ENCODE data around the gene TAF3.
A peak's percentile ranks its signal among the peaks of the same experiment; 100 is the strongest.

The TAF3 gene

DNA sequence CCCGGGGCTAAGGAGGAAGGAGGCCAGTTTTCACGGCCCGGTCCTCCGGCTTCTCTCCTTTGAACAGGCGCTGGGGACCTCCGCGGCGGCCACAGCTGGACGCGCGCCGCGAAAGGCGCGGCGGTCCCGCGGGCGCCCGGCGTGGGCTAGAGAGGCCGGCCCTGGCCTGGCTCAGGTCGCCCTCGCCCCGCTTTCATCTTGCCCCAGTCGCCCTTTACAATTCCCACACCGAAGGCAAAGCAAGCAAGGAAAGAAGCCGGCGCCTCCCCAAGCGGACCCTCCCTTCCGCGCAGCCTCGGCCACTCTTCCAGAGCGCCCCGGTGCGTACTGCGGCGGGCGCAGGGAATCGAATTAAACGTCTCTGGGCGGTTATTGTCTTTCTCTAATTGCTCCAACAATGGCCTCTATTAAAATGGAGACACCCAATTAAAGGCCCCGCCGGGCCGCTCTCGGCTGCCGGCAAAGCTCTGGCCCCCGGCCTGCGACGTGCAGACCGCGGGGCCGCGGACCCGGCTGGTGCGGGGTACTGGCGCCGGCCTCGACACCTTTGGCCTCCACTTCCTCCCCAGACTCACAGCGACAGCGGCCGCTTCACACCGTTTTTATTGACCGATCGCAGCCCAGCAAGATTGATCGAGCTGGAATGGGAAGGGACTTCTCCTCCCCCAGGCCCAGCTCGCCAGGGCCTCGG lies 231.7 kb downstream of the TAF3 start:
- DNase-seq: no peak

GRCh38 chr10:8050556-8051108 lies 232.3 kb downstream of the TAF3 start:
- no peak for DNase-seq

DNA sequence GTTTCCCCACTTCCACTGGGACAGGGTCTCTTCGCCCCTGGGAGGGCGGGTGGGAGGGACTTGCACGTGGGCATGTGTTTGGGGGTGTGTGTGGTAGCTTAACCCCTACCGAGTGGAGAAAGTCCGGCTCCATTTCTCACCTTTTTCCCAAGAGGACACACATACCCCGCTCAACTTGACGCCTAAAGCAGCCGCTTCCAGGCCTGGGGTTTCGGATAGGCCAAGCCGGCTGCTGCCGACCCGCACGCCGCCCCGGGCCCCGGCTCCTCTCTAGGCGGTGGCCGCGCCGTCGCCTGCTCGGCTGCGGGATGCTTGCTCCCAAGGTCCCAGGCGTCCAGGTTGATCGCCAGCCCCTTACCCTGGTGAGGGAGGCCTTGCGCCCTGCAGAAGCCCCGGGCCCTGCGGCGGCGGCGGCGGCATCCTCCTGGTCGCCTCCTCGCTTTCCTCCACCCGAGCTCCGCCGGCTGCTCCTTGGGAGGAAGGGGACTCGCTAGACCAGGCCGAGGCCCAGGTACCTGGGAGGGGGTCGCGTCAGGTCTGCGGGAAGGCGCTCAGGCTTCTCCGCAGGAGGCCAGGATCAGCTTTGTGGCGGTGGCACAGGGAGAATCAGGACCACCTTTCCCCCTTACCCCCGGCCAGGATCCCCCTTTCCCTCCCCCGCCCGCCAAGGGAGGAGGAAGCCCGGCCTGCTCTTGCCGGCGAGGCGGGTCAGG lies 233.0 kb downstream of the TAF3 start:
- no peak for DNase-seq

DNA sequence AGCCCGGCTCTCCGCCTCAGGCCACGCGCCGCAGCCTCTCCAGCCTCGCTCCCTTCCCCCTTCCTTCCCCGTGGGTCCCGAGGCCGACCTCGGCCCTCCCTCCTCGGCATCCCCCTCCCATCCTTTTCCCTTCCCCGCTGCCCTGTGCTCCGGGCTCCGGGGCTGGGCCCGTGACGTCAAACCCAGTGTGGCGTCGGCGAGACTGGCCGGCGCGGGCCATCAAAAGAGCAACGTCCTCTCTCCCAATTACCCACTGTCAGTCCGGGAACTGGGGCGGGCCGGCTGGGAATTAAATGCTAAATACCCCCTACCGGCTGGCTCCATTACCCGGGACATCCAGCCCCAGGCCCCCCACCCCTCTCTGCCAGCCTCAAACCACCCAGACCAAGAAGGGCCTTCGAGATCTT lies 233.5 kb downstream of the TAF3 start:
- DNase-seq: no peak

GRCh38 chr10:8052341-8052955 lies 234.1 kb downstream of the TAF3 start:
- DNase-seq: no peak

- no peak for DNase-seq
Measured at GRCh38 chr10:8052956-8053445, 234.7 kb downstream of the TAF3 start.

DNA sequence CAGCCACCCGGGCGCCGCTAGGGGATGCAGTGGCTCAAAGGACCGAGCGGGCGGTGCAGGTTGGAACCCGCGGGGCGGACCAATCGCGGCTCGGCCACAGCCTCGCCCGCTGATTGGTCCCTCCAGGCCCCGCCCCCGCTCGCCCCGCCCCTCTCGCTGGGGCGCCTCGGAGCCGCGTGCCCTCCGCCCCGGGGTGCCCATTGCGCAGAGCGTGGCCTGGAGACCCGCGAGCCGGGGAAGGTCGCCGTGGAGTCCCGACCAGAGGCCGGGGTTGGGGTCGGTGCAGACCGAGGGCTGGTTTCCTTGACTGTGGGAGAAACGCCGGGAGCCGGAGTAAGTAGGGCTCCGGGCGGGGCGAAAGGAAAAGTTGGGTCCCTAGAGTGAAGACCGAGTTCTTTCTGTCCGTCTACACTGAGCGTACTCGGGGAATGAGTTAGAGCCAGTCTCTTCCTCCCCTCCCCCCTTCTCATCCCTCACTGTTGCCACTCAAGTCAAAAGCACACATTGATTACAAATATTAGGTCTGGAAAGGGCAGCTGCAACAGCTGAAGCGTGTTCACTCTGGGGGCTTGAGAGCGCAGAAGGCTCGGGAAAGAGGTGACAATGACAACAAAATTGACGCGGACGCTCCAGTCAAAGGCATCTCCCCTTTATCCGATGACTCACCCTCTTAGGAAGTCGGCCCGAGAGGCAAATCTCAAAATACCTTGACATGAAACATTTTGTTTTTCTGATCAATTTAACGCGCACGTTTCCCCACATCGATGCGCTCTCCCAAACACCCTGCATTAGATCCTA lies 235.3 kb downstream of the TAF3 start:
- peak; percentile 75 for DNase-seq

GRCh38 chr10:8054244-8054493 lies 235.9 kb downstream of the TAF3 start:
- DNase-seq: peak; percentile 18

GRCh38 chr10:8054494-8055407 lies 236.4 kb downstream of the TAF3 start, which contains the start of gene GATA3:
Gene GATA3, plus strand, starts transcription at chr10:8054688. Its CDS starts 968 bp downstream, at chr10:8055656.
- DNase-seq: peak; percentile 50

GRCh38 chr10:8055420-8056349 lies 237.4 kb downstream of the TAF3 start:
- DNase-seq: no peak

GRCh38 chr10:8056378-8056777 lies 238.1 kb downstream of the TAF3 start:
- no peak for DNase-seq

- no peak for DNase-seq
Measured at GRCh38 chr10:8056871-8057331, 238.6 kb downstream of the TAF3 start.

GRCh38 chr10:8057636-8058273 lies 239.4 kb downstream of the TAF3 start:
- DNase-seq: no peak

DNA sequence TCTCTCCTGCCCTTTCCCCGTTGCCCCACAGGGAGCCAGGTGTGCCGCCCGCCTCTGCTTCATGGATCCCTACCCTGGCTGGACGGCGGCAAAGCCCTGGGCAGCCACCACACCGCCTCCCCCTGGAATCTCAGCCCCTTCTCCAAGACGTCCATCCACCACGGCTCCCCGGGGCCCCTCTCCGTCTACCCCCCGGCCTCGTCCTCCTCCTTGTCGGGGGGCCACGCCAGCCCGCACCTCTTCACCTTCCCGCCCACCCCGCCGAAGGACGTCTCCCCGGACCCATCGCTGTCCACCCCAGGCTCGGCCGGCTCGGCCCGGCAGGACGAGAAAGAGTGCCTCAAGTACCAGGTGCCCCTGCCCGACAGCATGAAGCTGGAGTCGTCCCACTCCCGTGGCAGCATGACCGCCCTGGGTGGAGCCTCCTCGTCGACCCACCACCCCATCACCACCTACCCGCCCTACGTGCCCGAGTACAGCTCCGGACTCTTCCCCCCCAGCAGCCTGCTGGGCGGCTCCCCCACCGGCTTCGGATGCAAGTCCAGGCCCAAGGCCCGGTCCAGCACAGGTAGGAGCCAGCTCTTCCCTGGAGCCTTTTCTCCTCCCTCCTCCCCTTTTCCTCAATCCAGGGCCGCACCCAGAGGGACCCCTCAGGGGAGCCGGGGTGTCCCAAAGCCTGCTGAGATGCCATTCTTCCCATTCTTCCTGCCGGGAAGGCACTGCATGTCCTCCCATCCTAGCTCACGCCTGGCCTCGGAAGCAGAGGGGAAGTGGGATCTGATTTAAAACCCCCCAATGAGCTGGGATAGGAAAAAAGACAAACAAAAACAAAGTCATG lies 240.2 kb downstream of the TAF3 start:
- no peak for DNase-seq

- no peak for DNase-seq
Measured at GRCh38 chr10:8059191-8059936, 241.1 kb downstream of the TAF3 start.

- DNase-seq: no peak
Measured at GRCh38 chr10:8060010-8060703, 241.9 kb downstream of the TAF3 start.

DNA sequence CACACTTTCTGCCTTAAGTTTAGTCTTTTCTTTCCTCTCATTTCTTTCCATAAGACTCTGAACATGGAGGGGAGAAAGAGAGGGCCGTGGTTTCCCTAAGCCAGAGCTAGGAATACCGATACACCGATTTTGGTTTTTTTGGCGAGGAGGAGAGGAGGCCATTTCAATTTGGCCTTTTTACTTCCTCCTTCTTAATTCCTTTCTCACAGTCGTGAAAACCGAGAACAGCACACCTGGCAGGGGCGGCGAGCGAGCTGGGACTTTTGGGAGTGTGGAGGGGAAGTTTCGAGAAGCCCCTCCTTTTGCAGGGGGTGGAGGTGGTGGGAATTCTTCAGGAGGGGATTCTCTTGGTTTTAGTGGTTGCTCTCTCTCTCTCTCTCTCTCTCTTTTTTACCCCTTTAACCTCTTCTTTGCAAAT lies 242.4 kb downstream of the TAF3 start:
- no peak for DNase-seq

Measured in NCI-H226 (cell line).